CD4-positive, alpha-beta T cell treated with Interferon gamma for 1 hour (primary cell): Measurements from ENCODE around the gene GALNT4.

Experiments
- DNase-seq: peaks from one replicate; pipeline ENCODE4 v3.0.0-alpha.2; 2020

Gene GALNT4

DNA sequence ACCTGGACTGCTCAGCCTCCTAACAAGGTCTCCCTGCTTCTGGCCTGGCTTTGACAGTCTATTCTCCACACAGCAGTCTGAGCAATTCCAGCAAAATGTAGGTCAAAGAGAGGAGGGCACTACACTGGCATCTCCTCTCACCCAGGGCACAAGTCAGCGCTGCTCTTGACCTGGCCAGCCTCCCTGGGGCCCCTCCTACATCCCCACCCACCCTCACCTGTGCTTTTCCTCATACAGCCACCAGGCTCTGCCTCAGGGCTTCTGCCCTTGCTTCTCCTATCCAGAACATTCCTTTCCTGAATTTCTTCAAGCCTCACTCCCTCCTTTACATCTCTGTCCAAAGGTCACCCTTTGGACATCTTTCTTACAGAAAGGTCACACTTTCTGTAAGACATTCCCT lies 33.7 kb downstream of the GALNT4 start:
- DNase-seq, result no peak

DNA sequence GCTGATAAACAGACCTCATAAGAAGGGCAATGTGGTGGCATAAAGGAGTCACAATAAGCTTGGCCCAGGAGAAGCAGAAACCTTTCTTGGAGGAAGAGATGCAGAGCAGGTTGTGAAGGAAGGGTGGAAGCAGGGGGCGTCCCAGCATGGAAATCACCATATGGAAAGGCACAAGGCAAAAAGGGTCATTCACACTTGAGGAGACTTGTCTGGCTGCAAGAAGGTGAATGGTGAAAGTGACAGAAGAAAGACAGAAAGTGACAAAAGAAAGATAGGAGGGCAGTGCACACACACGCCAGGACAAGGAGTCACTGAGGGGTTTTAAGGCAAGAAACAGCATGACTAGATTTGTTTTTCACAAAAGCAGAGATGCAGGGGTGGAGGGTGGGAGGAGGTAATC lies 38.3 kb downstream of the GALNT4 start:
- DNase-seq, result no peak

- DNase-seq, result no peak
Observed at GRCh38 chr12:89484470-89484869, 40.1 kb downstream of the GALNT4 start.

DNA sequence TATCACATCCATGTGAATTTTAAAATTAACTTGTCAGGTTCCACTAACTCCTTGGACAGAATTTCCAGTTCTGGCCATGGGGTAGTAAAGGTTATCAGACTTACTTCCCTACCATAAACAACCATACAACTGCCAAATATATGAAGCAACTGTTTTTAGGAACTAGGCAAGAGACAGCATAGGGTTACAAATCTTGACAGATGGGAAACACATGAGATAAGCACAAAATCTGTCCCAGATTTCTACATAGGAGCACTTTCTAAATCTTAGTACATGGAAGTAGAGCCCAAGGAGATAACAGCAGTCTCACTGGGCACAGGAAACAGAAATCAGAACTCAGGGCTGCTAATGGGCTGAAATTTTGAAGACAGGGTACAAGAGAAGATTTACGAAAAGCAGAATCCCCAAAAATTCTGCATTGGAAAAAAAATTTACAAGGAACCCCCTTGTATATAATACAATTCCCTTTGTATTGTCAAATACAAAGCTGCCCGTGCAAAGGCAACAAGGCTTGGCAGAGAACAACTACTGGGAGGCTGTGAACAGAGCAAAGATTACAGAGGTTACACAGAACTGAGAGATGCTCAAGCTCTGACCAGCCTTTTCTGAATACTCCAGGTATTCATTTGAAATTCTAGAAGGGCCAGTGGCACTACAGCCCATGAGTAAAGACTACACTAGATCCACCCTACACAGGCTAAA lies 43.2 kb downstream of the GALNT4 start:
- DNase-seq, result no peak

DNA sequence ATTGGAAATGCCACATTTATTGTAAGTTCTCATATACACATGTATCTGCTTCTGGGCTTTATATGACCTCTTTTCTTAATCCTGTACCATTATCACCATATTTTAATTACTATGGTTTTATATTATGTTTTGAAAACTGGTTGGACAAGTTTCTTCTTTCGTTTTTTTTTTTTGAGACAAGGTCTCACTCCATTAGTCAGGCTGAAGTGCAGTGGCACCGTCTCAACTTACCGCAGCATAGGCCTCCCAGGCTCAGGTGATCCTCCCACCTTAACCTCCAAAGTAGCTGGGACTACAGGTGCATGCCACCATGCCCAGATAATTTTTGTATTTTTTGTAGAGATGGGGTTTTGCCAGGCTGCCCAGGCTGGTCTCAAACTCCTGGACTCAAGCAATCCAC lies 44.6 kb downstream of the GALNT4 start:
- DNase-seq, result no peak

DNA sequence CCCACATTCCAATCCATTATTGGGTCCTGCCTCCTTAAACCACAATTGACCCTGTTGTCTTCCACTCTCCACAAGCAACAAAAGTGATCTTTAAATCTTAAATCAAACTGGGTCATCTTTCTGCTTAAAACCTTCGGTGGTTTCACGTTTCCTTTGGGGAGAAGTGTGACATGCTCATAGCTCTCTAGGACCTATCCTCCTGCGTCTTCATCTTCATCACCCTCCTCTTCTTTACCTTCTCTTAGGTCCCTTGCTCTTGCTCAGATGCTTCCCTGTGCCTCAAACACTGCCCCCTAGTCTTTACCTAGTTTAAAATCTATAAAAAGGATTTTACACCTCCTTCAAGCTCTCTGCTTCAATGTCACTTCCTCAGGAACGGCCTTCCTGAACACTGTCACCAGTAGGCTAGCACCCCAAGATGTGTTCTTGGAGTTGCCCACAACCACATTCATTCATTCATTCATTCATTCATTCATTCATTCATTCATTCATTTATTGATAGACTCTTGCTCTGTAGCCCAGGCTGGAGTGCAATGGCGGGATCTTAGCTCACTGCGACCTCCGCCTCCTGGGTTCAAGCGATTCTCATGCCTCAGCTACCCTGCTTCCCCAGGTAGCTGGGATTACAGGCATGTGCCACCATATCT lies 46.8 kb downstream of the GALNT4 start:
- no peak for DNase-seq

- DNase-seq, result no peak
Observed at GRCh38 chr12:89476904-89477595, 47.5 kb downstream of the GALNT4 start.

DNA sequence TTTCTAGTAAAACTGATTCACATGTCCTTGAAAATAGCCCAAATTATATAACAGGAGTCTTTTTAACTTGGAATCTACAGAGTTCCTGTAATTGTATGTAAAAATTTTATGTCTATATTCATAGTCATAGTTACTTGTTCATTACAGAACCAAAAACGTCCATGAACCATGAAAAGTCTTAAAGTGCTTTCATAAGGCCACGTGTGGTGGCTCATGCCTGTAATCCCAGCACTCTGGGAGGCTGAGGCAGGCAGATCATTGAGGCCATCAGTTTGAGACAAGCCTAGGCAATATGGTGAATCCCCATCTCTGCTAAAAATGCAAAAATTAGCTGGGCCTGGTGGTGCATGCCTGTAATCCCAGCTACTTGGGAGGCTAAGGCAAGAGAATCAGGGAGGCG lies 48.4 kb downstream of the GALNT4 start:
- no peak for DNase-seq

- DNase-seq, result no peak
Observed at GRCh38 chr12:89475203-89475990, 49.2 kb downstream of the GALNT4 start.

DNA sequence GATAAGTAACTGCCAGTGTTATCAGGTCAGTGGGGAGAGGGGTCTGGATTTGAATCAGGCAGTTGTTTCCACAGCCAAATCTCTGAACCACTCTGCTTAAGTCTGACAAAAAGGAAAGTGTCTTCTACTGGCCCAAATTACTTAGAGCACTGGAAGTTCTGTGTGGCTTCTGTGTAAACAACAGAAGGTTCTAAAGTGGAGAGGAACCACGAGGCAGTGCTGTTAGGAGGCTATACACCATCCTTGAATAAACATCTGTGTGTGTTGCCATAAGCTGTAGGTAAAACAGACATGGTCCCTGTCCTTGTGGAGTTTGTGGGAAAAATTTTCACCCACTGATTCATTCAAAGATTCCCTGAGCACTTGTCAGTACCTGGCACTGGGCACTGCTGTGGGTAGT lies 50.0 kb downstream of the GALNT4 start:
- no peak for DNase-seq
